ENCODE measurements around the gene DRAM1.
"Not testable (repeated sequence)": the region's sequence is repeated elsewhere in the genome, so short reads cannot be mapped to it uniquely, and the experiment has no call there.

Gene DRAM1

GRCh38 chr12:101845137-101845711, 32.2 kb upstream of the DRAM1 start:
- Histone ChIP-seq H3K27ac (ENCODE audit: insufficient read depth, low read length, poor library complexity, severe bottlenecking) (no peak overlapping the region), H3K4me1 (ENCODE audit: control insufficient read depth, insufficient read depth, low read length, poor library complexity, severe bottlenecking) (no peaks in the 10 kb centered on the region), H3K9me3 (ENCODE audit: control insufficient read depth, low read length) (no peaks in the 10 kb centered on the region), H3K27me3 (replicated peaks; ENCODE audit: control insufficient read depth, insufficient read depth, low read length, poor library complexity, severe bottlenecking) (no peaks in the 10 kb centered on the region), H3K4me3 (ENCODE audit: insufficient read depth, low read depth, low read length, poor library complexity, severe bottlenecking) (no peak overlapping the region), H3K36me3 (ENCODE audit: control insufficient read depth, insufficient read depth, low read length) (no peaks in the 10 kb centered on the region)
- no peak for DNase-seq

GRCh38 chr12:101847325-101847724, 30.1 kb upstream of the DRAM1 start:
- no peak for DNase-seq
- Histone ChIP-seq H3K36me3 (ENCODE audit: control insufficient read depth, insufficient read depth, low read length) (no peaks in the 10 kb centered on the region), H3K27ac (ENCODE audit: insufficient read depth, low read length, poor library complexity, severe bottlenecking) (no peak overlapping the region), H3K4me1 (ENCODE audit: control insufficient read depth, insufficient read depth, low read length, poor library complexity, severe bottlenecking) (no peaks in the 10 kb centered on the region), H3K4me3 (ENCODE audit: insufficient read depth, low read depth, low read length, poor library complexity, severe bottlenecking) (no peak overlapping the region), H3K27me3 (replicated peaks; ENCODE audit: control insufficient read depth, insufficient read depth, low read length, poor library complexity, severe bottlenecking) (no peaks in the 10 kb centered on the region), H3K9me3 (ENCODE audit: control insufficient read depth, low read length) (no peaks in the 10 kb centered on the region)

DNA sequence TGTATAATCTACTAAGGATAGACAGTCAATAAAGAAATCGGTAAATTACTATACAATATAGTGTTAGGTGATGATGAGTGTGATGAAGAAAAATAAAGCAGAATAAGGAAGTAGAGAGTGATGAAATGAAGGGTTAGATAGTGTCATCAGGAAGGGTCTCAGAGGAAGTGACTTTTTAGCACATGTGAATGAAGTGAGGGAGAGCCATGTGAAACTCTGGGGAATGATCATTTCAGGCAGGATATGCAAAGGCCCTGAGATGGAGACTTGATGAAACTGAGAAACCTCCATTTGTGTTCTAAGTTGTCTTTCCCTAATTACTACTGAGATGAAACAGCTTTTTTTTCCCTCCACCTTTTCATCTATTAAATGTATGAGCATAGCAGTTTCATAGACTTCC, 27.2 kb upstream of the DRAM1 start:
- H3K36me3 ChIP-seq (ENCODE audit: control insufficient read depth, insufficient read depth, low read length) = no peaks in the 10 kb centered on the region
- DNase-seq = no peak
- H3K9me3 ChIP-seq (ENCODE audit: control insufficient read depth, low read length) = no peaks in the 10 kb centered on the region
- no peaks in the 10 kb centered on the region for H3K27me3 ChIP-seq (replicated peaks; ENCODE audit: control insufficient read depth, insufficient read depth, low read length, poor library complexity, severe bottlenecking)
- no peak overlapping the region for H3K27ac ChIP-seq (ENCODE audit: insufficient read depth, low read length, poor library complexity, severe bottlenecking)
- H3K4me1 ChIP-seq (ENCODE audit: control insufficient read depth, insufficient read depth, low read length, poor library complexity, severe bottlenecking) = no peaks in the 10 kb centered on the region
- no peak overlapping the region for H3K4me3 ChIP-seq (ENCODE audit: insufficient read depth, low read depth, low read length, poor library complexity, severe bottlenecking)

DNA sequence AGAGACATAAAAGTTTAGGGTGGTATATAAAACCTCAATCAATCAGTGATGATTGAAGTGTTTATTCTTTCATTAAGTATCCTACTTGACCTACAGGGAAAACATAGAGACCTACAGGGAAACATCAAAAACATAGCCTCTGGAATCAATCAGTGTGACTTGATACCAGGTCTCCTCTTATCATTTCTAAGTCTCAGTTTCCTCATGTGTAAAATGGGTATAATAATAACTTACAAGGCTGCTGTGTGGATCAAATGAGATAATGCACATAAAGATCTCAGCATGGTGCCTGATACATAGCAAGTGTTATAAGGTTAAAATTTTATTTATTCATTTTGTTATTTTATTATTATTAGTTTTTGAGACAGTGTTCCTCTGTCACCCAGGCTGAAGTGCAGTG, 24.4 kb upstream of the DRAM1 start:
- H3K36me3 ChIP-seq (ENCODE audit: control insufficient read depth, insufficient read depth, low read length) = no peaks in the 10 kb centered on the region
- H3K9me3 ChIP-seq (ENCODE audit: control insufficient read depth, low read length) = no peaks in the 10 kb centered on the region
- no peaks in the 10 kb centered on the region for H3K27me3 ChIP-seq (replicated peaks; ENCODE audit: control insufficient read depth, insufficient read depth, low read length, poor library complexity, severe bottlenecking)
- DNase-seq = no peak
- no peaks in the 10 kb centered on the region for H3K4me1 ChIP-seq (ENCODE audit: control insufficient read depth, insufficient read depth, low read length, poor library complexity, severe bottlenecking)
- H3K4me3 ChIP-seq (ENCODE audit: insufficient read depth, low read depth, low read length, poor library complexity, severe bottlenecking) = no peak overlapping the region
- no peak overlapping the region for H3K27ac ChIP-seq (ENCODE audit: insufficient read depth, low read length, poor library complexity, severe bottlenecking)

GRCh38 chr12:101854747-101855146, 22.6 kb upstream of the DRAM1 start:
- Histone ChIP-seq H3K27ac (ENCODE audit: insufficient read depth, low read length, poor library complexity, severe bottlenecking) (no peak overlapping the region), H3K4me3 (ENCODE audit: insufficient read depth, low read depth, low read length, poor library complexity, severe bottlenecking) (no peak overlapping the region), H3K4me1 (ENCODE audit: control insufficient read depth, insufficient read depth, low read length, poor library complexity, severe bottlenecking) (no peaks in the 10 kb centered on the region), H3K36me3 (ENCODE audit: control insufficient read depth, insufficient read depth, low read length) (no peaks in the 10 kb centered on the region), H3K27me3 (replicated peaks; ENCODE audit: control insufficient read depth, insufficient read depth, low read length, poor library complexity, severe bottlenecking) (no peaks in the 10 kb centered on the region), H3K9me3 (ENCODE audit: control insufficient read depth, low read length) (no peaks in the 10 kb centered on the region)
- DNase-seq = no peak

DNA sequence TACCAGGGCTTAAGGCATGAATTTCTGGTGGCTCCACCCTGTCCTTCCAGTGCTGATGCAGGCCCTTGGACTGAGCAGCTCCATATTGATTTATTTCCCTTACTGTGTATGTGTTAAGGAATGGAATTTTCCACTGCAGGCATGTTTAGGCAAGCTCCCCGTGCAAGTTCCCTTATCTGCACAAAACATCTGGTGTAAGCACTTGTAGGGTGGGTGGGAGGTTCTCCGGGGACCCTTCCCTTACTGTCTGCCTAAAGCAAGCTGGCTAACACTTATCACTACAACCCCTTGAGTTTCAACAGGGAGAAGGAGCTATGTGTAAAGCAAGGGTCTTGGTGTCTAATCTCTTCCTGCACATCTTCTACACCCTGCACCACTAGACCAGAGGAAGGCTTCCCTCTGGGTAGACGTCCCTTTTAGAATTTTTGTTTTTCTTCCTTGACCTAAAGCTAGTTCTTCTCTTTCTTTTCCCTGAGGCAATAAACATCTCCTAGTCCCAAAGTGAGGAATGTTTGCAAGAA, 22.0 kb upstream of the DRAM1 start:
- DNase-seq = no peak
- H3K36me3 ChIP-seq (ENCODE audit: control insufficient read depth, insufficient read depth, low read length) = no peaks in the 10 kb centered on the region
- no peak overlapping the region for H3K4me3 ChIP-seq (ENCODE audit: insufficient read depth, low read depth, low read length, poor library complexity, severe bottlenecking)
- H3K9me3 ChIP-seq (ENCODE audit: control insufficient read depth, low read length) = no peaks in the 10 kb centered on the region
- H3K27me3 ChIP-seq (replicated peaks; ENCODE audit: control insufficient read depth, insufficient read depth, low read length, poor library complexity, severe bottlenecking) = no peaks in the 10 kb centered on the region
- H3K27ac ChIP-seq (ENCODE audit: insufficient read depth, low read length, poor library complexity, severe bottlenecking) = no peak overlapping the region
- H3K4me1 ChIP-seq (ENCODE audit: control insufficient read depth, insufficient read depth, low read length, poor library complexity, severe bottlenecking) = no peaks in the 10 kb centered on the region

- Histone ChIP-seq H3K4me3 (ENCODE audit: insufficient read depth, low read depth, low read length, poor library complexity, severe bottlenecking) (no peak overlapping the region), H3K4me1 (ENCODE audit: control insufficient read depth, insufficient read depth, low read length, poor library complexity, severe bottlenecking) (no peaks in the 10 kb centered on the region), H3K36me3 (ENCODE audit: control insufficient read depth, insufficient read depth, low read length) (no peaks in the 10 kb centered on the region), H3K9me3 (ENCODE audit: control insufficient read depth, low read length) (no peaks in the 10 kb centered on the region), H3K27me3 (replicated peaks; ENCODE audit: control insufficient read depth, insufficient read depth, low read length, poor library complexity, severe bottlenecking) (no peaks in the 10 kb centered on the region), H3K27ac (ENCODE audit: insufficient read depth, low read length, poor library complexity, severe bottlenecking) (no peak overlapping the region)
- DNase-seq = no peak
Measured at GRCh38 chr12:101855976-101856375, 21.4 kb upstream of the DRAM1 start.

- not testable (repeated sequence) for H3K36me3 ChIP-seq (ENCODE audit: control insufficient read depth, insufficient read depth, low read length); DNase-seq; H3K4me3 ChIP-seq (ENCODE audit: insufficient read depth, low read depth, low read length, poor library complexity, severe bottlenecking); H3K4me1 ChIP-seq (ENCODE audit: control insufficient read depth, insufficient read depth, low read length, poor library complexity, severe bottlenecking); H3K9me3 ChIP-seq (ENCODE audit: control insufficient read depth, low read length); H3K27ac ChIP-seq (ENCODE audit: insufficient read depth, low read length, poor library complexity, severe bottlenecking); H3K27me3 ChIP-seq (replicated peaks; ENCODE audit: control insufficient read depth, insufficient read depth, low read length, poor library complexity, severe bottlenecking)
Measured at GRCh38 chr12:101856614-101857013, 20.8 kb upstream of the DRAM1 start.

- DNase-seq = no peak
Measured at GRCh38 chr12:101857043-101857558, 20.3 kb upstream of the DRAM1 start.

GRCh38 chr12:101858361-101858760, 19.0 kb upstream of the DRAM1 start:
- DNase-seq = no peak

More at GRCh38 chr12:101857043-101857558, 20.3 kb upstream of the DRAM1 start:
- H3K36me3 ChIP-seq (ENCODE audit: control insufficient read depth, insufficient read depth, low read length) = no peaks in the 10 kb centered on the region
- H3K27ac ChIP-seq (ENCODE audit: insufficient read depth, low read length, poor library complexity, severe bottlenecking) = no peak overlapping the region
- no peaks in the 10 kb centered on the region for H3K4me1 ChIP-seq (ENCODE audit: control insufficient read depth, insufficient read depth, low read length, poor library complexity, severe bottlenecking)
- H3K4me3 ChIP-seq (ENCODE audit: insufficient read depth, low read depth, low read length, poor library complexity, severe bottlenecking) = no peak overlapping the region
- no peaks in the 10 kb centered on the region for H3K27me3 ChIP-seq (replicated peaks; ENCODE audit: control insufficient read depth, insufficient read depth, low read length, poor library complexity, severe bottlenecking)
- no peaks in the 10 kb centered on the region for H3K9me3 ChIP-seq (ENCODE audit: control insufficient read depth, low read length)

More at GRCh38 chr12:101858361-101858760, 19.0 kb upstream of the DRAM1 start:
- Histone ChIP-seq H3K27me3 (replicated peaks; ENCODE audit: control insufficient read depth, insufficient read depth, low read length, poor library complexity, severe bottlenecking) (no peaks in the 10 kb centered on the region), H3K9me3 (ENCODE audit: control insufficient read depth, low read length) (no peaks in the 10 kb centered on the region), H3K4me1 (ENCODE audit: control insufficient read depth, insufficient read depth, low read length, poor library complexity, severe bottlenecking) (no peaks in the 10 kb centered on the region), H3K36me3 (ENCODE audit: control insufficient read depth, insufficient read depth, low read length) (no peaks in the 10 kb centered on the region), H3K27ac (ENCODE audit: insufficient read depth, low read length, poor library complexity, severe bottlenecking) (no peak overlapping the region), H3K4me3 (ENCODE audit: insufficient read depth, low read depth, low read length, poor library complexity, severe bottlenecking) (no peak overlapping the region)

Measured in effector memory CD4-positive, alpha-beta T cell (primary cell).